ENCODE results near the gene ZNF276. TPM values are rescaled to one million over a fixed set of nuclear protein-coding genes. Genes with fewer than 3 reads are reported as not detected.
A peak's percentile ranks its signal among the peaks of the same experiment; 100 is the strongest.
"Not testable (repeated sequence)": the region's sequence is repeated elsewhere in the genome, so short reads cannot be mapped to it uniquely, and the experiment has no call there.

The ZNF276 gene
- polyA plus RNA-seq, 3 donors, result 2.2 to 54.5 (median 3.2) TPM

GRCh38 chr16:89775223-89775622, 53.9 kb downstream of the ZNF276 start:
- H3K4me3 ChIP-seq (replicated peaks in 1 of 3; ENCODE audit: low read depth in 2 of 3, low read length in 3 of 3), result no peak overlapping the region
- Mint-ChIP-seq H3K9me3 (no peaks in the 10 kb centered on the region), H3K27me3 (ENCODE audit: low read depth in 3 of 3) (peaks cover 0 to 3% (median 0%) of the 10 kb centered on the region in 3 donors), H3K4me3 (no peak overlapping the region), H3K36me3 (peaks cover 39 to 76% of the 10 kb centered on the region in 2 donors), H3K27ac (peak overlapping the region in 3 of 7 donors; percentile 15 to 66 (median 57)), H3K4me1 (no peaks in the 10 kb centered on the region)
- no peaks in the 10 kb centered on the region for H3K9me3 ChIP-seq (replicated peaks in 1 of 2; ENCODE audit: control insufficient read depth in 1 of 2, insufficient read depth in 1 of 2, low read length in 2 of 2)
- H3K27me3 ChIP-seq (ENCODE audit: control insufficient read depth in 2 of 2, insufficient read depth in 2 of 2, low read length in 2 of 2), result no peaks in the 10 kb centered on the region
- no peaks in the 10 kb centered on the region for H4K20me1 ChIP-seq (ENCODE audit: insufficient read depth, low read length)
- peaks cover 31 to 55% of the 10 kb centered on the region in 2 donors for H3K36me3 ChIP-seq (replicated peaks in 1 of 2; ENCODE audit: control insufficient read depth in 1 of 2, insufficient read depth in 2 of 2, low read length in 2 of 2)
- H3K9ac ChIP-seq (ENCODE audit: insufficient read depth, low read length, poor library complexity, severe bottlenecking), result no peak overlapping the region
- no peaks in the 10 kb centered on the region for H3K4me1 ChIP-seq (ENCODE audit: control insufficient read depth in 1 of 2, insufficient read depth in 2 of 2, low read length in 2 of 2)
- intact Hi-C loops (cut with micrococcal nuclease), result no loop called here
- H2AFZ ChIP-seq (ENCODE audit: insufficient read depth, low read depth, low read length, poor library complexity, severe bottlenecking), result no peak overlapping the region
- H3K27ac ChIP-seq (ENCODE audit: low read depth in 1 of 2, low read length in 2 of 2), result no peak overlapping the region
- WGBS (ENCODE audit: insufficient coverage), result 95% methylated on average over 13 of the region's 13 CpGs
- no peak for TF ChIP-seq CTCF (IDR thresholded peaks at IDR 0.05)
- no peaks in the 10 kb centered on the region for H3K79me2 ChIP-seq (ENCODE audit: insufficient read depth, low read length)
- DNase-seq, result no peak
- no peak overlapping the region for H3K4me2 ChIP-seq (replicated peaks; ENCODE audit: extremely low read depth, low read length, poor library complexity, severe bottlenecking)

- peaks cover 30 to 68% of the 10 kb centered on the region in 2 donors for H3K36me3 Mint-ChIP-seq
- H3K27me3 Mint-ChIP-seq (ENCODE audit: low read depth in 3 of 3); H3K4me3 Mint-ChIP-seq; H3K4me2 ChIP-seq (replicated peaks; ENCODE audit: extremely low read depth, low read length, poor library complexity, severe bottlenecking); H3K9ac ChIP-seq (ENCODE audit: insufficient read depth, low read length, poor library complexity, severe bottlenecking); H3K27ac Mint-ChIP-seq; H4K20me1 ChIP-seq (ENCODE audit: insufficient read depth, low read length); H3K27me3 ChIP-seq (ENCODE audit: control insufficient read depth in 2 of 2, insufficient read depth in 2 of 2, low read length in 2 of 2); intact Hi-C loops (cut with micrococcal nuclease); H3K4me3 ChIP-seq (replicated peaks in 1 of 3; ENCODE audit: low read depth in 2 of 3, low read length in 3 of 3); H3K9me3 Mint-ChIP-seq; H3K27ac ChIP-seq (ENCODE audit: low read depth in 1 of 2, low read length in 2 of 2); H2AFZ ChIP-seq (ENCODE audit: insufficient read depth, low read depth, low read length, poor library complexity, severe bottlenecking); H3K4me1 Mint-ChIP-seq; H3K4me1 ChIP-seq (ENCODE audit: control insufficient read depth in 1 of 2, insufficient read depth in 2 of 2, low read length in 2 of 2); H3K9me3 ChIP-seq (replicated peaks in 1 of 2; ENCODE audit: control insufficient read depth in 1 of 2, insufficient read depth in 1 of 2, low read length in 2 of 2); H3K79me2 ChIP-seq (ENCODE audit: insufficient read depth, low read length); DNase-seq: not testable (repeated sequence)
- H3K36me3 ChIP-seq (replicated peaks in 1 of 2; ENCODE audit: control insufficient read depth in 1 of 2, insufficient read depth in 2 of 2, low read length in 2 of 2), result peaks cover 22 to 40% of the 10 kb centered on the region in 2 donors
- WGBS (ENCODE audit: insufficient coverage), result 100% methylated on average over 1 of the region's 5 CpGs
Observed at GRCh38 chr16:89778211-89778610, 56.9 kb downstream of the ZNF276 start.

Measured in CD14-positive monocyte (primary cell).